H9 (cell line): ENCODE measurements around the gene COMMD9. TPM values are rescaled to one million over a fixed set of nuclear protein-coding genes. Genes with fewer than 3 reads are reported as not detected.

Source experiments
- DNase-seq: peaks from one replicate; pipeline ENCODE4 v3.0.0-alpha.2; 2017
- H2AFZ ChIP-seq: one replicate; pipeline ENCODE4 v1.6.1; 2013; ENCODE audit warnings: mild to moderate bottlenecking, low read length, control low read depth, moderate library complexity
- H2AK5ac ChIP-seq: 2 replicates; pipeline ENCODE4 v1.6.1; 2013; ENCODE audit warnings: low read length, control low read depth, mixed read lengths; ENCODE audit not compliant: insufficient read length
- H2BK120ac ChIP-seq: one replicate; pipeline ENCODE4 v1.6.1; 2013; ENCODE audit warnings: low read depth, mild to moderate bottlenecking, low read length, control low read depth, inconsistent platforms; ENCODE audit not compliant: poor library complexity, severe bottlenecking
- H2BK12ac ChIP-seq: 2 replicates; pipeline ENCODE4 v1.6.1; 2013; ENCODE audit warnings: low read length, control low read depth, mixed read lengths, low read depth; ENCODE audit not compliant: insufficient read length
- H2BK15ac ChIP-seq: 2 replicates; pipeline ENCODE4 v1.6.1; 2013; ENCODE audit warnings: low read depth, low read length, control low read depth
- H2BK20ac ChIP-seq: one replicate; pipeline ENCODE4 v1.6.1; 2013; ENCODE audit warnings: low read depth, mild to moderate bottlenecking, low read length, control low read depth, inconsistent platforms; ENCODE audit not compliant: poor library complexity, severe bottlenecking
- H2BK5ac ChIP-seq: 2 replicates; pipeline ENCODE4 v1.6.1; 2013; ENCODE audit warnings: low read length, control low read depth, mixed read lengths; ENCODE audit not compliant: insufficient read length
- H3K14ac ChIP-seq: 2 replicates; pipeline ENCODE4 v1.6.1; 2013; ENCODE audit warnings: low read length, control low read depth; ENCODE audit not compliant: insufficient read depth
- H3K18ac ChIP-seq: 2 replicates; pipeline ENCODE4 v1.6.1; 2013; ENCODE audit warnings: low read depth, mild to moderate bottlenecking, mixed read lengths, low read length, control low read depth; ENCODE audit not compliant: insufficient read length
- H3K23ac ChIP-seq: 2 replicates; pipeline ENCODE4 v1.6.1; 2013; ENCODE audit warnings: low read length, control low read depth, mixed read lengths, low read depth; ENCODE audit not compliant: insufficient read length
- H3K23me2 ChIP-seq: 2 replicates; pipeline ENCODE4 v1.6.1; 2013; ENCODE audit warnings: low read depth, mild to moderate bottlenecking, mixed read lengths, low read length, control low read depth; ENCODE audit not compliant: insufficient read length, poor library complexity, severe bottlenecking
- H3K27ac ChIP-seq: 2 replicates; pipeline ENCODE4 v1.5.1; 2013; ENCODE audit warnings: low read length, control low read depth, mixed read lengths, low read depth; ENCODE audit not compliant: insufficient read length
- H3K27me3 ChIP-seq: 2 replicates; pipeline ENCODE4 v1.6.1; 2013; ENCODE audit warnings: low read length, control low read depth, inconsistent platforms; ENCODE audit not compliant: insufficient read depth
- H3K4ac ChIP-seq: 2 replicates; pipeline ENCODE4 v1.6.1; 2013; ENCODE audit warnings: low read depth, mild to moderate bottlenecking, control low read depth, inconsistent platforms, low read length, moderate library complexity
- H3K4me1 ChIP-seq: 2 replicates; pipeline ENCODE4 v1.6.1; 2013; ENCODE audit warnings: low read length, control low read depth, inconsistent platforms; ENCODE audit not compliant: insufficient read depth
- H3K4me2 ChIP-seq: 2 replicates; pipeline ENCODE4 v1.6.1; 2013; ENCODE audit warnings: low read length, control low read depth, mixed read lengths; ENCODE audit not compliant: insufficient read length, insufficient read depth
- H3K56ac ChIP-seq: 2 replicates; pipeline ENCODE4 v1.6.1; 2013; ENCODE audit warnings: low read depth, mild to moderate bottlenecking, mixed read lengths, low read length, control low read depth; ENCODE audit not compliant: insufficient read length
- H3K79me1 ChIP-seq: 2 replicates; pipeline ENCODE4 v1.6.1; 2013; ENCODE audit warnings: low read depth, mild to moderate bottlenecking, moderate library complexity, low read length, control low read depth, inconsistent platforms; ENCODE audit not compliant: insufficient read depth, poor library complexity, severe bottlenecking
- H3K79me2 ChIP-seq: 2 replicates; pipeline ENCODE4 v1.6.1; 2013; ENCODE audit warnings: low read length, control low read depth, inconsistent platforms; ENCODE audit not compliant: insufficient read depth
- H3K9ac ChIP-seq: 2 replicates; pipeline ENCODE4 v1.6.1; 2013; ENCODE audit warnings: low read length, control low read depth, mixed read lengths; ENCODE audit not compliant: insufficient read length; ENCODE audit errors: extremely low read depth
- H3K9me3 ChIP-seq: one replicate; pipeline ENCODE4 v1.6.1; 2013; ENCODE audit warnings: low read depth, low read length, inconsistent platforms; ENCODE audit not compliant: control insufficient read depth
- H3T11ph ChIP-seq: one replicate; pipeline ENCODE4 v1.6.1; 2013; ENCODE audit warnings: mild to moderate bottlenecking, low read length, control low read depth, inconsistent platforms
- H4K20me1 ChIP-seq: one replicate; pipeline ENCODE4 v1.6.1; 2013; ENCODE audit not compliant: control insufficient read depth, insufficient read length, insufficient read depth
- H4K5ac ChIP-seq: 2 replicates; pipeline ENCODE4 v1.6.1; 2013; ENCODE audit warnings: low read depth, mild to moderate bottlenecking, mixed read lengths, low read length, control low read depth; ENCODE audit not compliant: insufficient read length
- H4K8ac ChIP-seq: replicated peaks from 2 replicates; pipeline ENCODE4 v1.6.1; 2013; ENCODE audit warnings: low read length, control low read depth, mixed read lengths, low read depth; ENCODE audit not compliant: insufficient read length
- H4K91ac ChIP-seq: 2 replicates; pipeline ENCODE4 v1.6.1; 2013; ENCODE audit warnings: low read depth, mild to moderate bottlenecking, moderate library complexity, mixed read lengths, low read length, control low read depth; ENCODE audit not compliant: insufficient read length
- H3K27ac Mint-ChIP-seq, 3 experiments: 2 replicates in 2 of 3; 3 replicates in 1 of 3; pipeline ENCODE4 v1.8.0; 2020 to 2021; ENCODE audit warnings: mixed read lengths in 3 of 3, mild to moderate bottlenecking in 1 of 3, moderate library complexity in 1 of 3
- H3K27me3 Mint-ChIP-seq: 2 replicates; pipeline ENCODE4 v1.8.0; 2021; ENCODE audit warnings: low read depth, mild to moderate bottlenecking, moderate library complexity, mixed read lengths
- H3K36me3 Mint-ChIP-seq, 3 experiments: 2 replicates in 2 of 3; 3 replicates in 1 of 3; pipeline ENCODE4 v1.8.0; 2020 to 2021; ENCODE audit warnings: low read depth in 3 of 3, mixed read lengths in 3 of 3; ENCODE audit not compliant: insufficient read depth in 1 of 3
- H3K4me1 Mint-ChIP-seq, 2 experiments: 2 replicates each; pipeline ENCODE4 v1.8.0; 2020; ENCODE audit warnings: mixed read lengths in 2 of 2
- H3K4me3 Mint-ChIP-seq, 2 experiments: 2 replicates in 1 of 2; 3 replicates in 1 of 2; pipeline ENCODE4 v1.8.0; 2020 to 2021; ENCODE audit warnings: mild to moderate bottlenecking in 2 of 2, mixed read lengths in 2 of 2, moderate library complexity in 1 of 2
- H3K9me3 Mint-ChIP-seq, 2 experiments: 2 replicates in 1 of 2; 3 replicates in 1 of 2; pipeline ENCODE4 v1.8.0; 2020; ENCODE audit warnings: mild to moderate bottlenecking in 2 of 2, mixed read lengths in 2 of 2, moderate library complexity in 1 of 2
- CTCF ChIP-seq: fragments of 200-600 bp; sonication (generic); conservative IDR thresholded peaks from 3 replicates; pipeline ENCODE4 v1.8.0; 2021; ENCODE audit warnings: antibody characterized with exemption, mild to moderate bottlenecking
- WGBS: extraction: QIAGEN DNeasy Blood & Tissue Kit; methylation state at CpG from one replicate; pipeline ENCODE4 v1.1.7; 2013; ENCODE audit warnings: missing lambda C conversion rate, low lambda C conversion rate, mixed read lengths; ENCODE audit not compliant: insufficient read length; ENCODE audit errors: extremely low coverage; 5-methylcytosine and 5-hydroxymethylcytosine counted together
- total RNA-seq: library from RNA; stranded (reverse); gene quantifications from 2 replicates; pipeline ENCODE4 v1.2.1, GENCODE V29; 2021

Gene COMMD9
- total RNA-seq, 1 experiment from 2014 or later, result 47.0 TPM

GRCh38 chr11:36230779-36231699, 58.2 kb downstream of the COMMD9 start:
- H3K79me2 ChIP-seq, result no peaks in the 10 kb centered on the region
- Mint-ChIP-seq H3K4me3 (no peak overlapping the region), H3K9me3 (no peaks in the 10 kb centered on the region), H3K36me3 (peaks cover 4 to 11% (median 7%) of the 10 kb centered on the region in 3 experiments; a peak in 6 of 7 replicates), H3K27ac (peak overlapping the region in 2 of 3 experiments; percentile 57 to 81; a peak in 2 of 7 replicates), H3K4me1 (peaks cover 0 to 5% of the 10 kb centered on the region in 2 experiments; a peak in 1 of 4 replicates), H3K27me3 (no peaks in the 10 kb centered on the region)
- DNase-seq, result no peak
- H3K23ac ChIP-seq, result no peak overlapping the region
- H3K14ac ChIP-seq, result no peak overlapping the region
- no peak overlapping the region for H2AK5ac ChIP-seq
- no peaks in the 10 kb centered on the region for H3K23me2 ChIP-seq
- no peak overlapping the region for H3K4me2 ChIP-seq
- no peak overlapping the region for H4K5ac ChIP-seq
- H3T11ph ChIP-seq, result no peak overlapping the region
- no peak overlapping the region for H3K56ac ChIP-seq
- H2AFZ ChIP-seq, result no peak overlapping the region
- H3K27ac ChIP-seq, result no peak overlapping the region
- no peaks in the 10 kb centered on the region for H3K4me1 ChIP-seq
- H2BK120ac ChIP-seq, result no peak overlapping the region
- no peak overlapping the region for H4K8ac ChIP-seq
- no peak overlapping the region for H2BK12ac ChIP-seq
- no peak overlapping the region for H2BK20ac ChIP-seq
- no peak overlapping the region for H3K4ac ChIP-seq
- no peaks in the 10 kb centered on the region for H3K9me3 ChIP-seq
- no CpG with 5 or more reads among the region's 11 CpGs for WGBS
- H3K9ac ChIP-seq, result no peak overlapping the region
- no peak for TF ChIP-seq CTCF
- no peaks in the 10 kb centered on the region for H3K79me1 ChIP-seq
- no peaks in the 10 kb centered on the region for H4K20me1 ChIP-seq
- no peak overlapping the region for H3K18ac ChIP-seq
- no peak overlapping the region for H2BK5ac ChIP-seq
- H4K91ac ChIP-seq, result no peak overlapping the region
- H2BK15ac ChIP-seq, result no peak overlapping the region
- no peaks in the 10 kb centered on the region for H3K27me3 ChIP-seq
